SK-N-SH treated with all-trans-retinoic acid at 6 μM for 48 hours (cell line): ENCODE measurements around the gene SCFD1.

Experiments
- ARNTL ChIP-seq: fragments of 450-650 bp; formaldehyde crosslinking; IDR thresholded peaks from 2 replicates; pipeline ENCODE4 v1.5.0; 2020; ENCODE audit warnings: low read depth, mild to moderate bottlenecking, moderate library complexity, borderline replicate concordance
- BACH2 ChIP-seq: fragments of 250-450 bp; sonication (Bioruptor Pico); IDR thresholded peaks from 2 replicates; pipeline ENCODE4 v1.9.0; 2021; ENCODE audit warnings: mild to moderate bottlenecking, borderline replicate concordance
- CSRNP3 ChIP-seq: fragments of 250-450 bp; sonication (Bioruptor Pico); IDR thresholded peaks from 2 replicates; pipeline ENCODE4 v1.5.1; 2021; ENCODE audit warnings: mild to moderate bottlenecking, moderate library complexity
- OSR1 ChIP-seq: fragments of 250-450 bp; sonication (Bioruptor Pico); IDR thresholded peaks from 2 replicates; pipeline ENCODE4 v1.8.0; 2022; ENCODE audit warnings: moderate library complexity, mild to moderate bottlenecking, inconsistent platforms
- PATZ1 ChIP-seq: fragments of 250-450 bp; sonication (Bioruptor Pico); IDR thresholded peaks from 2 replicates; pipeline ENCODE4 v1.8.0; 2020; ENCODE audit warnings: mild to moderate bottlenecking, moderate library complexity, borderline replicate concordance
- RARB ChIP-seq: fragments of 250-450 bp; sonication (Bioruptor Pico); IDR thresholded peaks from 2 replicates; pipeline ENCODE4 v1.8.0; 2021; ENCODE audit warnings: mild to moderate bottlenecking, moderate library complexity
- TCF4 ChIP-seq: fragments of 250-450 bp; sonication (Bioruptor Pico); IDR thresholded peaks from 2 replicates; pipeline ENCODE4 v1.8.0; 2021; ENCODE audit warnings: mild to moderate bottlenecking, moderate library complexity, borderline replicate concordance
- ZC3H10 ChIP-seq: fragments of 250-450 bp; sonication (Bioruptor Pico); IDR thresholded peaks from 2 replicates; pipeline ENCODE4 v1.5.1; 2021; ENCODE audit warnings: mild to moderate bottlenecking, moderate library complexity
- ZFP30 ChIP-seq: fragments of 450-650 bp; formaldehyde crosslinking; IDR thresholded peaks from 2 replicates; pipeline ENCODE4 v1.5.0; 2022; ENCODE audit warnings: mild to moderate bottlenecking, moderate library complexity
- ZNF565 ChIP-seq: fragments of 450-650 bp; formaldehyde crosslinking; conservative IDR thresholded peaks from 2 replicates; pipeline ENCODE4 v1.5.0; 2020; ENCODE audit warnings: low read depth, mild to moderate bottlenecking, moderate library complexity
- ZNF70 ChIP-seq: fragments of 450-650 bp; formaldehyde crosslinking; IDR thresholded peaks from 2 replicates; pipeline ENCODE4 v1.5.0; 2020; ENCODE audit warnings: mild to moderate bottlenecking, moderate library complexity
- TF ChIP-seq, protein P1 (sequence below): fragments of 250-450 bp; sonication (Bioruptor Pico); IDR thresholded peaks from 2 replicates; pipeline ENCODE4 v1.8.0; 2021; ENCODE audit warnings: low read depth, mild to moderate bottlenecking, moderate library complexity, borderline replicate concordance
- TF ChIP-seq, protein P2 (sequence below): fragments of 250-450 bp; sonication (Bioruptor Pico); IDR thresholded peaks from 2 replicates; pipeline ENCODE4 v1.5.1; 2020; ENCODE audit warnings: low read depth, mild to moderate bottlenecking, moderate library complexity

DNA sequence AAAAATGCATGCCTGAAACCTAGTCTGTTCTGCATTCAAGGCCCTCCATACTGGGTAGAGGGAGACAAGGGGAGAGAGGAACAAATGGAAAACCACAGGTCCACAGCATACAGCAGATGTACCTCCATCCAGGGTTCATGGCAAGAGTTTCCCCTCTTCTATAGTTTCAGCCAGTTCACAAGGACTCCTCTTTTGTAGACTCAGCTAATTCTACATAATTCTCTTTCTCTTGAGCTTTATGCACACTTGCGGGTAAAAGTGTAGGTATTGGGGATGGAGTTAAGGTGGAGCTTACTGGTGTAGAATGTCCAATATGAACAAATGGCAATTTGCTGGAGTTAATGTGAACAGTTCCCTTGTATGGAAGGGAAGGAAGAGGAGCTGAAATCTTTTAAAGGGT, 39.7 kb upstream of the SCFD1 start:
- TF ChIP-seq RARB (CRISPR knock-in tag) (no peak), CSRNP3 (CRISPR knock-in tag) (no peak), ZC3H10 (no peak), ZFP30 (no peak), ZNF565 (CRISPR knock-in tag) (no peak), ZNF70 (no peak), BACH2 (CRISPR knock-in tag) (no peak), ARNTL (CRISPR knock-in tag) (no peak), PATZ1 (CRISPR knock-in tag) (no peak), OSR1 (CRISPR knock-in tag) (no peak), TCF4 (CRISPR knock-in tag) (no peak)
- TF ChIP-seq, protein P1, sequence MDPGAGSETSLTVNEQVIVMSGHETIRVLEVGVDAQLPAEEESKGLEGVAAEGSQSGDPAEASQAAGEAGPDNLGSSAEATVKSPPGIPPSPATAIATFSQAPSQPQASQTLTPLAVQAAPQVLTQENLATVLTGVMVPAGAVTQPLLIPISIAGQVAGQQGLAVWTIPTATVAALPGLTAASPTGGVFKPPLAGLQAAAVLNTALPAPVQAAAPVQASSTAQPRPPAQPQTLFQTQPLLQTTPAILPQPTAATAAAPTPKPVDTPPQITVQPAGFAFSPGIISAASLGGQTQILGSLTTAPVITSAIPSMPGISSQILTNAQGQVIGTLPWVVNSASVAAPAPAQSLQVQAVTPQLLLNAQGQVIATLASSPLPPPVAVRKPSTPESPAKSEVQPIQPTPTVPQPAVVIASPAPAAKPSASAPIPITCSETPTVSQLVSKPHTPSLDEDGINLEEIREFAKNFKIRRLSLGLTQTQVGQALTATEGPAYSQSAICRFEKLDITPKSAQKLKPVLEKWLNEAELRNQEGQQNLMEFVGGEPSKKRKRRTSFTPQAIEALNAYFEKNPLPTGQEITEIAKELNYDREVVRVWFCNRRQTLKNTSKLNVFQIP (CRISPR knock-in tag): no peak
- TF ChIP-seq, protein P2, sequence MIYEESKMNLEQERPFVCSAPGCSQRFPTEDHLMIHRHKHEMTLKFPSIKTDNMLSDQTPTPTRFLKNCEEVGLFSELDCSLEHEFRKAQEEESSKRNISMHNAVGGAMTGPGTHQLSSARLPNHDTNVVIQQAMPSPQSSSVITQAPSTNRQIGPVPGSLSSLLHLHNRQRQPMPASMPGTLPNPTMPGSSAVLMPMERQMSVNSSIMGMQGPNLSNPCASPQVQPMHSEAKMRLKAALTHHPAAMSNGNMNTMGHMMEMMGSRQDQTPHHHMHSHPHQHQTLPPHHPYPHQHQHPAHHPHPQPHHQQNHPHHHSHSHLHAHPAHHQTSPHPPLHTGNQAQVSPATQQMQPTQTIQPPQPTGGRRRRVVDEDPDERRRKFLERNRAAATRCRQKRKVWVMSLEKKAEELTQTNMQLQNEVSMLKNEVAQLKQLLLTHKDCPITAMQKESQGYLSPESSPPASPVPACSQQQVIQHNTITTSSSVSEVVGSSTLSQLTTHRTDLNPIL (CRISPR knock-in tag): no peak
